HepG2 (cell line): ENCODE measurements around the gene KRCC1. TPM values are rescaled to one million over a fixed set of nuclear protein-coding genes. Genes with fewer than 3 reads are reported as not detected.

Source experiments
- DDIT3 ChIP-seq: sonication (generic); formaldehyde crosslinking; IDR thresholded peaks from 2 replicates; pipeline ENCODE4 v1.4.0; 2020; ENCODE audit warnings: mild to moderate bottlenecking, missing genetic modification reagents
- HBP1 ChIP-seq: IDR thresholded peaks from 2 replicates; pipeline ENCODE4 v1.6.1; 2016; ENCODE audit warnings: low read depth, control low read depth
- KLF16 ChIP-seq, 2 experiments: sonication (generic) in 1 of 2; formaldehyde crosslinking in 1 of 2; IDR thresholded peaks; 2 replicates each; pipeline versions ENCODE4 v1.6.1 to v1.8.0; 2016 to 2023; ENCODE audit warnings: missing genetic modification reagents in 2 of 2, missing compliant biosample characterization in 1 of 2
- MYNN ChIP-seq: sonication (generic); formaldehyde crosslinking; IDR thresholded peaks from 2 replicates; pipeline ENCODE4 v1.4.0; 2020; ENCODE audit warnings: mild to moderate bottlenecking, low read depth, missing genetic modification reagents
- NFE2L1 ChIP-seq: sonication (generic); formaldehyde crosslinking; IDR thresholded peaks from 2 replicates; pipeline ENCODE4 v1.4.0; 2020; ENCODE audit warnings: missing genetic modification reagents, mild to moderate bottlenecking, borderline replicate concordance
- NFE2L2 ChIP-seq: fragments of 150-350 bp; IDR thresholded peaks from 2 replicates; pipeline ENCODE4 v1.6.1; 2014; ENCODE audit warnings: low read length
- PAWR ChIP-seq: sonication (generic); formaldehyde crosslinking; IDR thresholded peaks from 2 replicates; pipeline ENCODE4 v1.4.0; 2020; ENCODE audit warnings: missing genetic modification reagents, mild to moderate bottlenecking, borderline replicate concordance
- POLR2AphosphoS2 ChIP-seq: IDR thresholded peaks from 2 replicates; pipeline ENCODE4 v1.6.1; 2011; ENCODE audit warnings: low read depth, low read length, improper control_type of control experiment
- SAFB2 ChIP-seq: sonication (generic); formaldehyde crosslinking; IDR thresholded peaks from 2 replicates; pipeline ENCODE4 v1.5.1; 2020; ENCODE audit warnings: missing genetic modification reagents, low read depth, mild to moderate bottlenecking, borderline replicate concordance
- SETDB1 ChIP-seq: sonication (generic); formaldehyde crosslinking; IDR thresholded peaks from 2 replicates; pipeline ENCODE4 v1.5.1; 2020; ENCODE audit warnings: missing genetic modification reagents, mild to moderate bottlenecking, borderline replicate concordance
- SOX6 ChIP-seq, 2 experiments: fragments of 450-650 bp in 1 of 2; sonication (generic) in 1 of 2; formaldehyde crosslinking in 1 of 2; IDR thresholded peaks; 2 replicates each; pipeline versions ENCODE4 v1.4.0 to v1.6.1; 2017 to 2020; ENCODE audit warnings: antibody characterized with exemption in 1 of 2, mild to moderate bottlenecking in 1 of 2, missing genetic modification reagents in 1 of 2
- SRSF4 ChIP-seq: fragments of 200-400 bp; formaldehyde crosslinking; IDR thresholded peaks from one replicate; pipeline ENCODE4 v1.6.1; 2018; ENCODE audit warnings: mild to moderate bottlenecking, low read depth, low read length, moderate library complexity; ENCODE audit not compliant: poor library complexity, severe bottlenecking
- SRSF9 ChIP-seq: fragments of 200-400 bp; formaldehyde crosslinking; IDR thresholded peaks from 2 replicates; pipeline ENCODE4 v1.6.1; 2018; ENCODE audit warnings: borderline replicate concordance, mild to moderate bottlenecking, low read depth, low read length; ENCODE audit not compliant: insufficient read depth, poor library complexity, severe bottlenecking
- TCF7 ChIP-seq: sonication (generic); IDR thresholded peaks from 2 replicates; pipeline ENCODE4 v1.6.1; 2016; ENCODE audit warnings: antibody characterized with exemption, low read depth
- ZBTB21 ChIP-seq: sonication (generic); formaldehyde crosslinking; IDR thresholded peaks from 2 replicates; pipeline ENCODE4 v1.4.0; 2020; ENCODE audit warnings: missing genetic modification reagents
- ZC3H13 ChIP-seq: sonication (generic); formaldehyde crosslinking; IDR thresholded peaks from 2 replicates; pipeline ENCODE4 v1.8.1; 2023; ENCODE audit warnings: mild to moderate bottlenecking, missing genetic modification reagents, moderate library complexity
- ZMAT5 ChIP-seq: sonication (generic); formaldehyde crosslinking; IDR thresholded peaks from 2 replicates; pipeline ENCODE4 v1.5.0; 2020; ENCODE audit warnings: mild to moderate bottlenecking, low read depth, missing genetic modification reagents, borderline replicate concordance
- ZNF326 ChIP-seq: sonication (generic); formaldehyde crosslinking; IDR thresholded peaks from 2 replicates; pipeline ENCODE4 v1.4.0; 2020; ENCODE audit warnings: missing genetic modification reagents, borderline replicate concordance
- ZNF350 ChIP-seq: sonication (generic); formaldehyde crosslinking; IDR thresholded peaks from 2 replicates; pipeline ENCODE4 v1.4.0; 2020; ENCODE audit warnings: mild to moderate bottlenecking, low read depth, missing genetic modification reagents, borderline replicate concordance
- ZNF460 ChIP-seq: sonication (generic); formaldehyde crosslinking; IDR thresholded peaks from 2 replicates; pipeline ENCODE4 v1.5.1; 2020; ENCODE audit warnings: missing genetic modification reagents, mild to moderate bottlenecking, borderline replicate concordance
- ZNF660 ChIP-seq: sonication (generic); formaldehyde crosslinking; IDR thresholded peaks from 2 replicates; pipeline ENCODE4 v1.5.1; 2020; ENCODE audit warnings: mild to moderate bottlenecking, low read depth, missing genetic modification reagents, borderline replicate concordance
- ZNF75D ChIP-seq: sonication (generic); formaldehyde crosslinking; IDR thresholded peaks from 2 replicates; pipeline ENCODE4 v1.8.1; 2023; ENCODE audit warnings: missing genetic modification reagents, mild to moderate bottlenecking, borderline replicate concordance
- ZNF780A ChIP-seq: sonication (generic); formaldehyde crosslinking; IDR thresholded peaks from 2 replicates; pipeline ENCODE4 v1.8.0; 2022; ENCODE audit warnings: mild to moderate bottlenecking, missing genetic modification reagents, moderate library complexity
- ZXDC ChIP-seq: sonication (generic); formaldehyde crosslinking; IDR thresholded peaks from 2 replicates; pipeline ENCODE4 v1.5.0; 2020; ENCODE audit warnings: mild to moderate bottlenecking, missing genetic modification reagents
- polyA plus RNA-seq, 8 experiments: library from polyadenylated mRNA; depleted of rRNA in 3 of 8; stranded (reverse) in 7 of 8; unstranded in 1 of 8; fragments of >200 nt; fragmentation: Illumina TruSeq in 4 of 8; extraction: Trizol in 4 of 8; gene quantifications; 2 replicates each; pipeline versions ENCODE4 v1.2.1 to v1.2.3, GENCODE V29; 2011 to 2016; ENCODE audit warnings: low read depth in 4 of 8, missing spikeins in 1 of 8, mixed read lengths in 1 of 8; ENCODE audit not compliant: insufficient read depth in 1 of 8
- total RNA-seq, 5 experiments: library from RNA; depleted of rRNA; stranded (reverse); fragments of >200 nt; fragmentation: Illumina TruSeq; extraction: Trizol; gene quantifications; 2 replicates each; pipeline ENCODE4 v1.2.3, GENCODE V29; 2016; ENCODE audit warnings: low read depth in 1 of 5

The KRCC1 gene
- total and polyA plus RNA-seq, 2 of the 13 experiments (the other 11 are each of a cell fraction or from before 2014, with no cell fraction given) = 6.5 to 7.7 TPM

- no peak for TF ChIP-seq DDIT3 (CRISPR knock-in tag)
- TF ChIP-seq SRSF9 = no peak
- TF ChIP-seq NFE2L1 (CRISPR knock-in tag) = no peak
- peak; percentile 83; the same call in 1 of the 2 replicates for TF ChIP-seq HBP1
- 0 out of 2 replicates have a peak, but pooled peaks have one; percentile 22 for TF ChIP-seq ZNF660 (CRISPR knock-in tag)
- no peak for TF ChIP-seq ZMAT5 (CRISPR knock-in tag)
- TF ChIP-seq ZNF780A (CRISPR knock-in tag) = no peak; the same call in 1 of the 2 replicates
- TF ChIP-seq POLR2AphosphoS2 = no peak
- 0 out of 2 replicates have a peak, but pooled peaks have one; percentile 64 for TF ChIP-seq ZNF75D
- no peak for TF ChIP-seq ZNF326 (CRISPR knock-in tag)
- TF ChIP-seq NFE2L2 = no peak
- peak; percentile 43 to 64; a peak in 2 of 4 replicates for TF ChIP-seq KLF16 (CRISPR knock-in tag; IDR thresholded peaks at IDR 0.05)
- TF ChIP-seq SOX6 (IDR thresholded peaks at IDR 0.05) = no peak
- TF ChIP-seq SOX6 (CRISPR knock-in tag; IDR thresholded peaks at IDR 0.05) = 0 out of 2 replicates have a peak, but pooled peaks have one; percentile 46
- peak; percentile 40 for TF ChIP-seq SRSF4
- TF ChIP-seq ZBTB21 (CRISPR knock-in tag) = no peak
- no peak for TF ChIP-seq ZXDC (CRISPR knock-in tag)
- 0 out of 2 replicates have a peak, but pooled peaks have one; percentile 75 for TF ChIP-seq PAWR (CRISPR knock-in tag)
- peak; percentile 87 for TF ChIP-seq SAFB2 (CRISPR knock-in tag)
- no peak for TF ChIP-seq TCF7
- TF ChIP-seq ZNF350 (CRISPR knock-in tag) = peak; percentile 71; the same call in 1 of the 2 replicates
- 0 out of 2 replicates have a peak, but pooled peaks have one; percentile 35 for TF ChIP-seq MYNN (CRISPR knock-in tag)
- TF ChIP-seq ZC3H13 (CRISPR knock-in tag) = no peak
- no peak for TF ChIP-seq ZNF460 (CRISPR knock-in tag)
- no peak for TF ChIP-seq SETDB1
Observed at GRCh38 chr2:88055371-88056128, at the start of gene KRCC1 (continued).
